ENCODE results near the gene IGF1R. TPM values are rescaled to one million over a fixed set of nuclear protein-coding genes. Genes with fewer than 3 reads are reported as not detected.

Gene IGF1R
- total RNA-seq, 1 experiment from 2014 or later, result 125 TPM

- TF ChIP-seq GABPB1 (CRISPR knock-in tag; IDR thresholded peaks at IDR 0.05), result no peak
- TF ChIP-seq, protein P1, sequence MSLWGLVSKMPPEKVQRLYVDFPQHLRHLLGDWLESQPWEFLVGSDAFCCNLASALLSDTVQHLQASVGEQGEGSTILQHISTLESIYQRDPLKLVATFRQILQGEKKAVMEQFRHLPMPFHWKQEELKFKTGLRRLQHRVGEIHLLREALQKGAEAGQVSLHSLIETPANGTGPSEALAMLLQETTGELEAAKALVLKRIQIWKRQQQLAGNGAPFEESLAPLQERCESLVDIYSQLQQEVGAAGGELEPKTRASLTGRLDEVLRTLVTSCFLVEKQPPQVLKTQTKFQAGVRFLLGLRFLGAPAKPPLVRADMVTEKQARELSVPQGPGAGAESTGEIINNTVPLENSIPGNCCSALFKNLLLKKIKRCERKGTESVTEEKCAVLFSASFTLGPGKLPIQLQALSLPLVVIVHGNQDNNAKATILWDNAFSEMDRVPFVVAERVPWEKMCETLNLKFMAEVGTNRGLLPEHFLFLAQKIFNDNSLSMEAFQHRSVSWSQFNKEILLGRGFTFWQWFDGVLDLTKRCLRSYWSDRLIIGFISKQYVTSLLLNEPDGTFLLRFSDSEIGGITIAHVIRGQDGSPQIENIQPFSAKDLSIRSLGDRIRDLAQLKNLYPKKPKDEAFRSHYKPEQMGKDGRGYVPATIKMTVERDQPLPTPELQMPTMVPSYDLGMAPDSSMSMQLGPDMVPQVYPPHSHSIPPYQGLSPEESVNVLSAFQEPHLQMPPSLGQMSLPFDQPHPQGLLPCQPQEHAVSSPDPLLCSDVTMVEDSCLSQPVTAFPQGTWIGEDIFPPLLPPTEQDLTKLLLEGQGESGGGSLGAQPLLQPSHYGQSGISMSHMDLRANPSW (CRISPR knock-in tag; conservative IDR thresholded peaks at IDR 0.05; ENCODE audit: low read depth), result no peak
- TF ChIP-seq, protein P2, sequence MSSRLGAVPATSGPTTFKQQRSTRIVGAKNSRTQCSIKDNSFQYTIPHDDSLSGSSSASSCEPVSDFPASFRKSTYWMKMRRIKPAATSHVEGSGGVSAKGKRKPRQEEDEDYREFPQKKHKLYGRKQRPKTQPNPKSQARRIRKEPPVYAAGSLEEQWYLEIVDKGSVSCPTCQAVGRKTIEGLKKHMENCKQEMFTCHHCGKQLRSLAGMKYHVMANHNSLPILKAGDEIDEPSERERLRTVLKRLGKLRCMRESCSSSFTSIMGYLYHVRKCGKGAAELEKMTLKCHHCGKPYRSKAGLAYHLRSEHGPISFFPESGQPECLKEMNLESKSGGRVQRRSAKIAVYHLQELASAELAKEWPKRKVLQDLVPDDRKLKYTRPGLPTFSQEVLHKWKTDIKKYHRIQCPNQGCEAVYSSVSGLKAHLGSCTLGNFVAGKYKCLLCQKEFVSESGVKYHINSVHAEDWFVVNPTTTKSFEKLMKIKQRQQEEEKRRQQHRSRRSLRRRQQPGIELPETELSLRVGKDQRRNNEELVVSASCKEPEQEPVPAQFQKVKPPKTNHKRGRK (CRISPR knock-in tag; IDR thresholded peaks at IDR 0.05; ENCODE audit: borderline replicate concordance), result no peak
These were observed 134.5 kb downstream of the IGF1R start (continued) for GRCh38 chr15:98782801-98783200.

DNA sequence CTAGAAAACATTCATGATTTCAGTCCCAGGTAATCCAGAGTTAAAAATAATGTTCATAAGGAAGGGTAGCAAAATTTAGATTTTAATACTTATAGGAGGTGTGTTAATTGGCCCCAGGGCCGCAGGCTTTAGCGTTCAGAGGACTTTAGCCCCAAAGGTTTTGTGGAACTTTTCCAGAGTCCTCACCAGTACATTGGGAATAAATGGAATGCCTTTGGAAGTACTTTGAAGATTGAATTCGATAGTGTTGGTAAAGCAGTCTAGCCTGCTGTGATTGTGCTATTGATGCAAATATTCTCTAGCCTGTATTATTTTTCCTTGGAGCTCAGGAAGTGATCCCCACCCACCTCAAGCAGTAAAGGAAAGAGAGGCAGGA, 137.1 kb downstream of the IGF1R start:
- H3K27me3 Mint-ChIP-seq (ENCODE audit: low read depth), result no peaks in the 10 kb centered on the region
- POLR2A ChIA-PET, result interaction anchor here (1.2 kb wide), 1 partner anchor 17 kb away, joined by 3 read pairs; no protein-coding TSS in a partner anchor
- peaks cover 75% of the 10 kb centered on the region for H3K4me1 Mint-ChIP-seq
- CTCF ChIA-PET, result interaction anchor here (0.8 to 2.2 kb wide), 3 partner anchors 31 to 114 kb away, joined by 3 to 16 read pairs (median 3); no protein-coding TSS in a partner anchor
- ATAC-seq (no peak; the same call in 1 of the 2 replicates), DNase-seq (ENCODE audit: low spot score) (no peak)
- H3K27ac Mint-ChIP-seq, result peak overlapping the region; percentile 84
- H3K9me3 Mint-ChIP-seq, result no peaks in the 10 kb centered on the region; the same call in 1 of the 2 replicates
- H3K36me3 Mint-ChIP-seq, result no peaks in the 10 kb centered on the region
- peak overlapping the region; percentile 24 for H3K4me3 Mint-ChIP-seq
- TF ChIP-seq NFE2L1 (CRISPR knock-in tag; IDR thresholded peaks at IDR 0.05) (no peak), ESRRA (CRISPR knock-in tag; IDR thresholded peaks at IDR 0.05; ENCODE audit: borderline replicate concordance) (no peak), JUN (CRISPR knock-in tag; IDR thresholded peaks at IDR 0.05) (no peak), USF1 (CRISPR knock-in tag; IDR thresholded peaks at IDR 0.05) (no peak), NR2C2 (CRISPR knock-in tag; IDR thresholded peaks at IDR 0.05) (no peak), MYBL2 (CRISPR knock-in tag; IDR thresholded peaks at IDR 0.05) (no peak), TCF7 (CRISPR knock-in tag; IDR thresholded peaks at IDR 0.05; ENCODE audit: low read depth) (no peak), SP1 (CRISPR knock-in tag; conservative IDR thresholded peaks at IDR 0.05) (no peak), ZNF423 (CRISPR knock-in tag; IDR thresholded peaks at IDR 0.05) (no peak), CBFB (CRISPR knock-in tag; IDR thresholded peaks at IDR 0.05; ENCODE audit: low read depth) (no peak)
- TF ChIP-seq, protein P3, sequence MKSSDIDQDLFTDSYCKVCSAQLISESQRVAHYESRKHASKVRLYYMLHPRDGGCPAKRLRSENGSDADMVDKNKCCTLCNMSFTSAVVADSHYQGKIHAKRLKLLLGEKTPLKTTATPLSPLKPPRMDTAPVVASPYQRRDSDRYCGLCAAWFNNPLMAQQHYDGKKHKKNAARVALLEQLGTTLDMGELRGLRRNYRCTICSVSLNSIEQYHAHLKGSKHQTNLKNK (CRISPR knock-in tag; IDR thresholded peaks at IDR 0.05), result no peak
- TF ChIP-seq, protein P4, sequence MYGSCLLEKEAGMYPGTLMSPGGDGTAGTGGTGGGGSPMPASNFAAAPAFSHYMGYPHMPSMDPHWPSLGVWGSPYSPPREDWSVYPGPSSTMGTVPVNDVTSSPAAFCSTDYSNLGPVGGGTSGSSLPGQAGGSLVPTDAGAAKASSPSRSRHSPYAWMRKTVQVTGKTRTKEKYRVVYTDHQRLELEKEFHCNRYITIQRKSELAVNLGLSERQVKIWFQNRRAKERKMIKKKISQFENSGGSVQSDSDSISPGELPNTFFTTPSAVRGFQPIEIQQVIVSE (CRISPR knock-in tag; IDR thresholded peaks at IDR 0.05; ENCODE audit: borderline replicate concordance), result no peak
- TF ChIP-seq, protein P5, sequence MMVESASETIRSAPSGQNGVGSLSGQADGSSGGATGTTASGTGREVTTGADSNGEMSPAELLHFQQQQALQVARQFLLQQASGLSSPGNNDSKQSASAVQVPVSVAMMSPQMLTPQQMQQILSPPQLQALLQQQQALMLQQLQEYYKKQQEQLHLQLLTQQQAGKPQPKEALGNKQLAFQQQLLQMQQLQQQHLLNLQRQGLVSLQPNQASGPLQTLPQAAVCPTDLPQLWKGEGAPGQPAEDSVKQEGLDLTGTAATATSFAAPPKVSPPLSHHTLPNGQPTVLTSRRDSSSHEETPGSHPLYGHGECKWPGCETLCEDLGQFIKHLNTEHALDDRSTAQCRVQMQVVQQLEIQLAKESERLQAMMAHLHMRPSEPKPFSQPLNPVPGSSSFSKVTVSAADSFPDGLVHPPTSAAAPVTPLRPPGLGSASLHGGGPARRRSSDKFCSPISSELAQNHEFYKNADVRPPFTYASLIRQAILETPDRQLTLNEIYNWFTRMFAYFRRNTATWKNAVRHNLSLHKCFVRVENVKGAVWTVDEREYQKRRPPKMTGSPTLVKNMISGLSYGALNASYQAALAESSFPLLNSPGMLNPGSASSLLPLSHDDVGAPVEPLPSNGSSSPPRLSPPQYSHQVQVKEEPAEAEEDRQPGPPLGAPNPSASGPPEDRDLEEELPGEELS (CRISPR knock-in tag; IDR thresholded peaks at IDR 0.05), result no peak
- TF ChIP-seq, protein P6, sequence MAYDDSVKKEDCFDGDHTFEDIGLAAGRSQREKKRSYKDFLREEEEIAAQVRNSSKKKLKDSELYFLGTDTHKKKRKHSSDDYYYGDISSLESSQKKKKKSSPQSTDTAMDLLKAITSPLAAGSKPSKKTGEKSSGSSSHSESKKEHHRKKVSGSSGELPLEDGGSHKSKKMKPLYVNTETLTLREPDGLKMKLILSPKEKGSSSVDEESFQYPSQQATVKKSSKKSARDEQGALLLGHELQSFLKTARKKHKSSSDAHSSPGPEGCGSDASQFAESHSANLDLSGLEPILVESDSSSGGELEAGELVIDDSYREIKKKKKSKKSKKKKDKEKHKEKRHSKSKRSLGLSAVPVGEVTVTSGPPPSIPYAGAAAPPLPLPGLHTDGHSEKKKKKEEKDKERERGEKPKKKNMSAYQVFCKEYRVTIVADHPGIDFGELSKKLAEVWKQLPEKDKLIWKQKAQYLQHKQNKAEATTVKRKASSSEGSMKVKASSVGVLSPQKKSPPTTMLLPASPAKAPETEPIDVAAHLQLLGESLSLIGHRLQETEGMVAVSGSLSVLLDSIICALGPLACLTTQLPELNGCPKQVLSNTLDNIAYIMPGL (CRISPR knock-in tag; IDR thresholded peaks at IDR 0.05), result no peak
- TF ChIP-seq, protein P7, sequence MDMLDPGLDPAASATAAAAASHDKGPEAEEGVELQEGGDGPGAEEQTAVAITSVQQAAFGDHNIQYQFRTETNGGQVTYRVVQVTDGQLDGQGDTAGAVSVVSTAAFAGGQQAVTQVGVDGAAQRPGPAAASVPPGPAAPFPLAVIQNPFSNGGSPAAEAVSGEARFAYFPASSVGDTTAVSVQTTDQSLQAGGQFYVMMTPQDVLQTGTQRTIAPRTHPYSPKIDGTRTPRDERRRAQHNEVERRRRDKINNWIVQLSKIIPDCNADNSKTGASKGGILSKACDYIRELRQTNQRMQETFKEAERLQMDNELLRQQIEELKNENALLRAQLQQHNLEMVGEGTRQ (CRISPR knock-in tag; IDR thresholded peaks at IDR 0.05), result no peak
- TF ChIP-seq, protein P8, sequence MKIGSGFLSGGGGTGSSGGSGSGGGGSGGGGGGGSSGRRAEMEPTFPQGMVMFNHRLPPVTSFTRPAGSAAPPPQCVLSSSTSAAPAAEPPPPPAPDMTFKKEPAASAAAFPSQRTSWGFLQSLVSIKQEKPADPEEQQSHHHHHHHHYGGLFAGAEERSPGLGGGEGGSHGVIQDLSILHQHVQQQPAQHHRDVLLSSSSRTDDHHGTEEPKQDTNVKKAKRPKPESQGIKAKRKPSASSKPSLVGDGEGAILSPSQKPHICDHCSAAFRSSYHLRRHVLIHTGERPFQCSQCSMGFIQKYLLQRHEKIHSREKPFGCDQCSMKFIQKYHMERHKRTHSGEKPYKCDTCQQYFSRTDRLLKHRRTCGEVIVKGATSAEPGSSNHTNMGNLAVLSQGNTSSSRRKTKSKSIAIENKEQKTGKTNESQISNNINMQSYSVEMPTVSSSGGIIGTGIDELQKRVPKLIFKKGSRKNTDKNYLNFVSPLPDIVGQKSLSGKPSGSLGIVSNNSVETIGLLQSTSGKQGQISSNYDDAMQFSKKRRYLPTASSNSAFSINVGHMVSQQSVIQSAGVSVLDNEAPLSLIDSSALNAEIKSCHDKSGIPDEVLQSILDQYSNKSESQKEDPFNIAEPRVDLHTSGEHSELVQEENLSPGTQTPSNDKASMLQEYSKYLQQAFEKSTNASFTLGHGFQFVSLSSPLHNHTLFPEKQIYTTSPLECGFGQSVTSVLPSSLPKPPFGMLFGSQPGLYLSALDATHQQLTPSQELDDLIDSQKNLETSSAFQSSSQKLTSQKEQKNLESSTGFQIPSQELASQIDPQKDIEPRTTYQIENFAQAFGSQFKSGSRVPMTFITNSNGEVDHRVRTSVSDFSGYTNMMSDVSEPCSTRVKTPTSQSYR (CRISPR knock-in tag; IDR thresholded peaks at IDR 0.05), result no peak

Measured in WTC11 (cell line).